Activated T-helper 9 cell treated with anti-CD3 and anti-CD28 coated beads, Interleukin-2, amount 50 U/mL, for 16 hours (primary cell): ENCODE data around the gene CEP63.
"Not testable (repeated sequence)": the region's sequence is repeated elsewhere in the genome, so short reads cannot be mapped to it uniquely, and the experiment has no call there.

Source experiments
- DNase-seq: peaks from one replicate; pipeline ENCODE4 v3.0.0-alpha.2; 2020; ENCODE audit warnings: low read depth

Gene CEP63

GRCh38 chr3:134579141-134579665 is 93.3 kb downstream of the CEP63 start:
- DNase-seq = no peak

- no peak for DNase-seq
These were observed 104.9 kb downstream of the CEP63 start for GRCh38 chr3:134590766-134591165.

GRCh38 chr3:134592806-134593205 is 106.9 kb downstream of the CEP63 start:
- DNase-seq = no peak

- DNase-seq = no peak
These were observed 108.5 kb downstream of the CEP63 start for GRCh38 chr3:134594331-134594741.

GRCh38 chr3:134594986-134595385 is 109.1 kb downstream of the CEP63 start:
- DNase-seq = not testable (repeated sequence)

- no peak for DNase-seq
These were observed 111.6 kb downstream of the CEP63 start for GRCh38 chr3:134597390-134597970.

- no peak for DNase-seq
These were observed 113.1 kb downstream of the CEP63 start for GRCh38 chr3:134598763-134599545.

GRCh38 chr3:134600206-134600605 is 114.3 kb downstream of the CEP63 start:
- DNase-seq = no peak

- DNase-seq = peak; percentile 21
These were observed 115.0 kb downstream of the CEP63 start for GRCh38 chr3:134600685-134601463.

GRCh38 chr3:134601539-134602439 is 115.9 kb downstream of the CEP63 start:
- DNase-seq = no peak

- DNase-seq = no peak
These were observed 116.6 kb downstream of the CEP63 start for GRCh38 chr3:134602440-134602814.

GRCh38 chr3:134603480-134603879 is 117.6 kb downstream of the CEP63 start:
- DNase-seq = no peak

- DNase-seq = no peak
These were observed 118.1 kb downstream of the CEP63 start for GRCh38 chr3:134603956-134604355.

GRCh38 chr3:134605556-134605955 is 119.7 kb downstream of the CEP63 start:
- no peak for DNase-seq

GRCh38 chr3:134606033-134607025 is 120.5 kb downstream of the CEP63 start:
- DNase-seq = no peak

- no peak for DNase-seq
These were observed 121.5 kb downstream of the CEP63 start for GRCh38 chr3:134607054-134608022.

GRCh38 chr3:134608023-134608770 is 122.3 kb downstream of the CEP63 start:
- DNase-seq = no peak

- no peak for DNase-seq
These were observed 123.0 kb downstream of the CEP63 start for GRCh38 chr3:134608771-134609435.
